Thyroid gland (tissue), 4 donors: ENCODE data around the gene DNAJB6. TPM values are rescaled to one million over a fixed set of nuclear protein-coding genes. Genes with fewer than 3 reads are reported as not detected.
A peak's percentile ranks its signal among the peaks of the same experiment; 100 is the strongest.

Source experiments
- DNase-seq, 2 donors: peaks; one replicate each; pipeline ENCODE4 v3.0.0-alpha.2; 2019
- H3K27ac ChIP-seq, 3 donors: fragments of 200-600 bp; sonication (generic); 1 replicate in 2 of 3; 2 replicates in 1 of 3; pipeline ENCODE4 v1.5.1; 2016 to 2019; ENCODE audit warnings: mild to moderate bottlenecking in 1 of 3, moderate library complexity in 1 of 3
- H3K27me3 ChIP-seq: fragments of 200-600 bp; sonication (generic); one replicate; pipeline ENCODE4 v1.5.1; 2019
- H3K36me3 ChIP-seq, 2 donors: fragments of 200-600 bp; sonication (generic); one replicate each; pipeline ENCODE4 v1.5.1; 2016 to 2019
- H3K4me1 ChIP-seq, 2 donors: fragments of 200-600 bp; sonication (generic); one replicate each; pipeline ENCODE4 v1.5.1; 2017 to 2019
- H3K4me3 ChIP-seq, 3 donors: fragments of 200-600 bp; sonication (generic); replicated peaks in 1 of 3; 1 replicate in 2 of 3; 2 replicates in 1 of 3; pipeline ENCODE4 v1.5.1; 2016; ENCODE audit warnings: mild to moderate bottlenecking in 1 of 3
- H3K9me3 ChIP-seq: fragments of 200-600 bp; sonication (generic); one replicate; pipeline ENCODE4 v1.5.1; 2017
- POLR2A ChIP-seq, 2 donors: fragments of 450-650 bp; IDR thresholded peaks; one replicate each; pipeline ENCODE4 v1.6.1; 2017; ENCODE audit warnings: antibody characterized with exemption in 2 of 2, mild to moderate bottlenecking in 2 of 2, moderate library complexity in 1 of 2
- WGBS, 2 donors: methylation state at CpG; one replicate each; pipeline ENCODE4 v1.1.5; 2017; 5-methylcytosine and 5-hydroxymethylcytosine counted together
- intact Hi-C: fragments of 100-400 bp; cut with DNase I; formaldehyde crosslinking; loops from one replicate; pipeline ENCODE4 v1.15.1; 2023
- total RNA-seq, 4 donors: library from RNA; depleted of rRNA; stranded (reverse); fragments of >200 nt; gene quantifications; one replicate each; pipeline ENCODE4 v1.2.3, GENCODE V29; 2016
- TF ChIP-seq, protein P1 (sequence below), 6 experiments: fragments of 200-600 bp in 3 of 6; fragments of 450-650 bp in 3 of 6; sonication (generic) in 3 of 6; IDR thresholded peaks; one replicate each; pipeline ENCODE4 v1.5.1; 2016 to 2019; ENCODE audit warnings: antibody characterized with exemption in 6 of 6, mild to moderate bottlenecking in 2 of 6, inconsistent platforms in 1 of 6, moderate library complexity in 1 of 6

The DNAJB6 gene
- total RNA-seq, 4 donors from 2014 or later = 80.7 to 92.7 (median 91.1) TPM

DNA sequence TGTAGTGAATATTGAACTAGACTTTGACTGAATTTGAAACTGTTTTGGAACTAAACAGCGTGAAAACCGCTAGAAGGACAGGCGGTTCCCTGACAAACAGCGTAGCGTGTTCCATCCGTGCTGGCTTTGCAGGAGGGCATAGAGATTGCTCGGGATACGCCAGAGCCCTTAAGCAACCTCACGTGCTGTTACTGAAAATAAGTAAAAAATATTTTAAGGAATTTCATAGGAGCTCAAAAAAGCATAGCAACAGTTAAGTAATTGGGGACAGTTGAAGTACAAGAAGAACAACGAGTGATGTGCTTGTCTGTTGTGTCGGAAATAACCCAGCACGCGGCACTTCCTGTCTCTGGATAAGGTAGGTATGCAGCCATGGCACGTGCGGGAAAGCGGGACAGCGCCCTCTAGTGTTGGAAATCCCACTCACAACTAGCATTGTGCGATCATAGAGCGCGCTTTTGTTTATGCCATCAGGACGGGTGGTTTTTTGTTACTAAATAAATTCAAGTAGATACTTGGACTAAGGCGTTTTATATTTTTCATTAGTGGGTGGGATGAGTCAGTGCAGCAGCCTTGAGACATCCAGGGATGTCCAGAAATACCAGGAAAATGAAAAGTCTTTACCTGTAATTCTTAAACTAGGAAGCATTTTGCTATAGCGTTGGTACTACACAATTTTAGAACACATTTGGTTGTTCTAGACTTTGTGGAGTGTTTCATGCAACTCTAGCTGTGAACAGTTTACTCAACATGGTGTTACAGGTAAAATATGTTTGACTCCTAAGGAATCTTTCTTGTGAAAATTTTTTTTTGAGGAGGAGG, 50.4 kb downstream of the DNAJB6 start:
- Histone ChIP-seq H3K27ac (no peak overlapping the region), H3K4me1 (peaks cover 9 to 18% of the 10 kb centered on the region in 2 donors), H3K9me3 (no peaks in the 10 kb centered on the region), H3K4me3 (no peak overlapping the region), H3K27me3 (no peaks in the 10 kb centered on the region), H3K36me3 (peaks cover 10 to 25% of the 10 kb centered on the region in 2 donors)
- intact Hi-C loops = no loop called here
- WGBS, 2 donors = 61 to 63% methylated on average over 23 of the region's 23 CpGs
- TF ChIP-seq, protein P1, sequence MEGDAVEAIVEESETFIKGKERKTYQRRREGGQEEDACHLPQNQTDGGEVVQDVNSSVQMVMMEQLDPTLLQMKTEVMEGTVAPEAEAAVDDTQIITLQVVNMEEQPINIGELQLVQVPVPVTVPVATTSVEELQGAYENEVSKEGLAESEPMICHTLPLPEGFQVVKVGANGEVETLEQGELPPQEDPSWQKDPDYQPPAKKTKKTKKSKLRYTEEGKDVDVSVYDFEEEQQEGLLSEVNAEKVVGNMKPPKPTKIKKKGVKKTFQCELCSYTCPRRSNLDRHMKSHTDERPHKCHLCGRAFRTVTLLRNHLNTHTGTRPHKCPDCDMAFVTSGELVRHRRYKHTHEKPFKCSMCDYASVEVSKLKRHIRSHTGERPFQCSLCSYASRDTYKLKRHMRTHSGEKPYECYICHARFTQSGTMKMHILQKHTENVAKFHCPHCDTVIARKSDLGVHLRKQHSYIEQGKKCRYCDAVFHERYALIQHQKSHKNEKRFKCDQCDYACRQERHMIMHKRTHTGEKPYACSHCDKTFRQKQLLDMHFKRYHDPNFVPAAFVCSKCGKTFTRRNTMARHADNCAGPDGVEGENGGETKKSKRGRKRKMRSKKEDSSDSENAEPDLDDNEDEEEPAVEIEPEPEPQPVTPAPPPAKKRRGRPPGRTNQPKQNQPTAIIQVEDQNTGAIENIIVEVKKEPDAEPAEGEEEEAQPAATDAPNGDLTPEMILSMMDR (IDR thresholded peaks at IDR 0.05) = peak; percentile 65 to 89 (median 78)
- TF ChIP-seq POLR2A (IDR thresholded peaks at IDR 0.05) = no peak
- DNase-seq = peak; percentile 72 to 83

DNA sequence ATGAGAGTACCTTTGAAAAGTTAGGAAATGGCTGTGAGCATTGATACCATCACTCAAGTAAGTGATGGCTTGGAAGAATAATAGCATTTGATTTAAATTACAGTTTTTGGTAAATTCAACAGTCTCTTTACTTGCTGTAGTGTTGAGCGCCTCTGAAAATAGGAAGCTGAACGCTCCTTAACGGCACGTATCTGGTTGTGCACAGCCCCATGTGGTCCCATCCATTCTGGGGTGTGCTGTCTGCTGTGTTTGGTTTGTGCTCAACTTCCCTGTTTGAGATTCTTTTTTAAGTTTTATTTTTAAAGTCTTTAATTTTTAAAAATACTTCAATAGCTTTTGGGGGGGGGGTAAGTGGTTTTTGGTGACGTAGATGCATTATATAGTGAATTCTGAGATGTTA, 51.5 kb downstream of the DNAJB6 start:
- intact Hi-C loops = no loop called here

DNA sequence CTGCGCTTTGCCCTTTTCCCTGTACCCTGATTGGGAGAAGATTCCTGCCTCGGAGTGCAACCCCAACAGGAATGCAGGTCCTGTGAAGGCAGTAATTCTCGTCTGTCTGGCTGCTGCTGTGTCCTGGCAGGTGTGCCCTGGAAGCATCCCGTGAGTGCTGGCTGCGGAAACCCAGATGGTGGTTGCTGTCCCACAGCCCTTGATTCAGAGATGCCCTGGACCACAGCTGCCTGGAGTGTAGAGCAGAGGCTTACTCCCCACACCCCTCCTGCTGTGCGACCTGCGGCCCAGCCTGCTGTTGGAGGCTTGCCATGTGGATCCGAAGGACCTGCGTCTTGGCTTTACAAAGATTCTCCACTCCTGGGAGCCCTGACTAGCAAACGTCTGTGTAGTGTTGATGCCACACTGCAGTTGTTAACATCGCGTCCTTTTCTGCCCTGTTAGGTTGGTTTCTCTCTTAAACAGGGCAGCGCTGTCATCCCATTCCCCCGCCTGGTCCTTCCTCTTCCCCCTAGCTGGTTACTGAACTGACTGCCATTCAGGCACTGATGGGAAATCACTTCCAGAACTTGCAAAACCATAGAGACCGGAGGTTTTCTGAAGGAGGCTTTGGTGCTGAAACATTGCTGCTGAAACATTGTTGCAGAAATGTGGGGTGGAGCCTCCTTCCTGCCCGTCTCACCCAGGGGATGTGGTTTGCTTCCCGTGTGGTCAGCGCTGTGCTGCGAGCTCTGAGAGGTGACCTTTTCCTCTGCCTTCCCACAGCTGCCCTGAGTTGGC, 53.3 kb downstream of the DNAJB6 start:
- intact Hi-C loops = loop anchor here (10.0 kb wide), 1 partner anchor 135 kb away; no protein-coding TSS in a partner anchor
- Histone ChIP-seq H3K4me1 (peaks cover 9 to 18% of the 10 kb centered on the region in 2 donors), H3K9me3 (no peaks in the 10 kb centered on the region), H3K27ac (peak overlapping the region in 1 of 3 donors; percentile 13), H3K4me3 (no peak overlapping the region), H3K36me3 (peaks cover 0 to 12% of the 10 kb centered on the region in 2 donors), H3K27me3 (no peaks in the 10 kb centered on the region)
- WGBS, 2 donors = 76 to 85% methylated on average over 16 to 19 of the region's 19 CpGs
- DNase-seq = peak in 1 of 2 donors; percentile 2
- no peak for TF ChIP-seq POLR2A (IDR thresholded peaks at IDR 0.05)
- TF ChIP-seq, protein P1 (IDR thresholded peaks at IDR 0.05) = no peak

More for the DNA sequence above, 51.5 kb downstream of the DNAJB6 start:
- 95% methylated on average over 5 of the region's 5 CpGs for WGBS, 2 donors
- no peak overlapping the region for H3K4me3 ChIP-seq
- peaks cover 6 to 20% of the 10 kb centered on the region in 2 donors for H3K36me3 ChIP-seq
- no peak for TF ChIP-seq POLR2A (IDR thresholded peaks at IDR 0.05)
- TF ChIP-seq, protein P1 (IDR thresholded peaks at IDR 0.05) = no peak
- no peak overlapping the region for H3K27ac ChIP-seq
- peak in 1 of 2 donors; percentile 0 for DNase-seq
- H3K27me3 ChIP-seq = no peaks in the 10 kb centered on the region
- no peaks in the 10 kb centered on the region for H3K9me3 ChIP-seq
- peaks cover 9 to 18% of the 10 kb centered on the region in 2 donors for H3K4me1 ChIP-seq

DNA sequence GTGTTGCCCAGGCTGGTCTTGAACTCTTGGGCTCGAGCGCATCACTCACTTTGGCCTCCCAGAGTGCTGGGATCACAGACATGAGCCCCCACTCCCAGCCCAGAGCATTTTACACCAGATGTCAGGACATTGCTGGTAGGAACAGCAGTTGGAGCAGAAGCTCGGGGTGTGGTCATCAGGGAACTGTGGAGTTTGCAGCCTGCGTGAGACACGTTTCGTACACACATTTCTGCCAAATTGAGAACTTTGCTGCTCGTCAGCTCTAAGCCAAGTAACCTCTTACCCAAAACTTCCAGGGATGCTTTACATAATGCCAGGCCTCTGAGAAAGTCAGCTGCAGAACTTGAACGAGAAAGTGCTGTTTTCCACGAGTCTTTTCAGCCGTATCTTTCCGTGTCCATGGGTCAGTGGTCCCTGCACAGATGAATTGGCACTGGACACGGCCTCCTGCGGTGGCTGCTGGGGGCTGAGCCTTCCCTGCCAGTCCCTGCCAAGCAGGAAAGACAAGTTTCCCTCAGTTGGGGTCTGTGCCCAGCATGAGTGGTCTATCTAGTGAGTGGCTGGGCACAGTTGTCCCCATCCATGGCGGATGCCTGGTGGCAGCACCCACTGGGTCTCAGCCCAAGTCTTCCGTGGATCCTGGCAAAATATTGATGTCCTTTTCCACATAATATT, 54.4 kb downstream of the DNAJB6 start:
- Histone ChIP-seq H3K27ac (peak overlapping the region in 2 of 3 donors; percentile 11 to 30), H3K4me3 (no peak overlapping the region), H3K9me3 (no peaks in the 10 kb centered on the region), H3K27me3 (no peaks in the 10 kb centered on the region), H3K4me1 (peaks cover 9 to 18% of the 10 kb centered on the region in 2 donors), H3K36me3 (peaks cover 0 to 11% of the 10 kb centered on the region in 2 donors)
- intact Hi-C loops = loop anchor here (10.0 kb wide), 1 partner anchor 136 kb away; no protein-coding TSS in a partner anchor
- WGBS, 2 donors = 68 to 78% methylated on average over 14 to 15 of the region's 15 CpGs
- TF ChIP-seq POLR2A (IDR thresholded peaks at IDR 0.05) = no peak
- TF ChIP-seq, protein P1 (IDR thresholded peaks at IDR 0.05) = no peak
- peak; percentile 62 to 71 for DNase-seq
